Fibroblast of gingiva (primary cell): Measurements from ENCODE around the gene IGFALS.

Experiments
- DNase-seq: peaks from one replicate; pipeline ENCODE4 v3.0.0-alpha.2; 2011; ENCODE audit warnings: low read depth

The IGFALS gene

DNA sequence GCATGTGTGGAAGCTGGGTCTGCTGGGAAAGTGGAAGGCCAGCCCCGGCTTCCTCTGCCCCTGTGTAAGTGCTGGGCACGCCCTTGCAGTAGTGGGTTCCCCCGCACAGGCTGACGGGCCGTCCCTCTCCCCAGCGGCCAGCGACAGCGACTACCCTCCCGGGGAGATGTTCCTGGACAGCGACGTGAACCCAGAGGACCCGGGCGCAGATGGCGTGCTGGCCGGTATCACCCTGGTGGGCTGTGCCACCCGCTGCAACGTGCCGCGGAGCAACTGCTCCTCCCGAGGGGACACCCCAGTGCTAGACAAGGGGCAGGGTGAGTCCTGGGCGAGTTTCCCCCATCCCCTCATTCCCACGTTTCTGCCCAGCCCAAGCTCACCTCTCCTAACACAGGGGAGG is 27.7 kb downstream of the IGFALS start:
- no peak for DNase-seq

- no peak for DNase-seq
Measured at GRCh38 chr16:1764971-1765370, 28.5 kb downstream of the IGFALS start.

- no peak for DNase-seq
Measured at GRCh38 chr16:1763521-1764511, 29.7 kb downstream of the IGFALS start.

DNA sequence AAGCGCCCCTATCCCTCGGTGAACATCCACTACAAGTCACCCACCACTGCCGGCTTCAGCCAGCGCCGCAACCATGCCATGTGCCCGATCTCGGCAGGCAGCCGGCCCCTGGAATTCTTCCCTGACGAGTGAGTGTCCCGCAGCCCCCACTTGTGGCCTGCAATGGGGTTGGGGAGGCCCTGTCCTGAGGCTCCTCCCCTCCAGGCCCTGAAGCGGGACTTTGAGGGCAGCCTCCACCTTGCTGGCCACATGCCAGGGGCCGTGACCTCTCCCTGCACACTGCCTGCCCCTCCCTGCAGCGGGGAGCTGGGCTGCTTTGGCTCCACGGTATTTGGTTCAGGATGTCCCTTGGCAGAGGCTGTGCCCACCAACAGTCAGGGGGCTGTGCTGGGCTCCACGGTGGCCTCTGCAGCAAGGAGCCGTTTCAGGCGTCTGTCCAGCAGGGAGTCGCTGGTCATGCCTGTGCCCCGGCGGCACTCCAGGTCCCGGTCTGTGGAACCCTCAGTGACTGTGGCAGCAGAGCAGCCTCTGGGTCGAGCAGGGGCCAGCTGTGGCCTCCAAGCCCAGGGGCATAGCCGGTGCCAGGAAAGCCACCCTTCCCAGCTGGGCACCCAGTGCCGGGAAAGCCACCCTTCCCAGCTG is 30.5 kb downstream of the IGFALS start:
- no peak for DNase-seq

DNA sequence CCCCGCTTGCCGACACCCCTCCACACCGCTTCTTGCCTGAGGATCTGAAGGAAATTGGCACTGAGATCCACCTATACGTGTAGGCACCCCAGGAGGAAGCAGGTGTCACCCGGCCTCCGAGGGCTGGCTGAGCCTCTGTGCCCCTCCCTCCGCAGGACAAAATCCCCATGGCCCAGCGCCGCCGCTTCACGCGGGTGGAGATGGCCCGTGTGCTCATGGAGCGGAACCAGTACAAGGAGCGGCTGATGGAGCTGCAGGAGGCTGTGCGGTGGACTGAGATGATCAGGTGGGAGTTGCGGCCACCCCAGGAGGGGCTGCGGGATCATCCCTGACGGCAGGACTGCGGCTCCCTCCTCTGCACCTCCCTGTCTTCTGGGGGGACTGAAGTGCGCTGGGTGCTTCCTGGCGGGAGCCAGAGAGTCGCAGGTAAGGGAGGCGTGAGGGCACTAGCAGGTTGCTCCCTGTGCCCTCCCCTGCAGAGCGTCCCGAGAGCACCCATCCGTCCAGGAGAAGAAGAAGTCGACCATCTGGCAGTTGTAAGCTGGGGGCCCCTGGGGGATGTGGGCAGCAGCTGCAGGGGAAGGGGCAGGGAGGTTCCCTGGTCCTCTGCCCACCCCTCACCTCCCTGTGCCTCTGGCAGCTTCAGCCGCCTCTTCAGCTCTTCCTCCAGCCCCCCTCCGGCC is 31.2 kb downstream of the IGFALS start:
- no peak for DNase-seq

GRCh38 chr16:1761751-1762150 is 31.8 kb downstream of the IGFALS start:
- no peak for DNase-seq

GRCh38 chr16:1760911-1761310 is 32.6 kb downstream of the IGFALS start:
- no peak for DNase-seq

DNA sequence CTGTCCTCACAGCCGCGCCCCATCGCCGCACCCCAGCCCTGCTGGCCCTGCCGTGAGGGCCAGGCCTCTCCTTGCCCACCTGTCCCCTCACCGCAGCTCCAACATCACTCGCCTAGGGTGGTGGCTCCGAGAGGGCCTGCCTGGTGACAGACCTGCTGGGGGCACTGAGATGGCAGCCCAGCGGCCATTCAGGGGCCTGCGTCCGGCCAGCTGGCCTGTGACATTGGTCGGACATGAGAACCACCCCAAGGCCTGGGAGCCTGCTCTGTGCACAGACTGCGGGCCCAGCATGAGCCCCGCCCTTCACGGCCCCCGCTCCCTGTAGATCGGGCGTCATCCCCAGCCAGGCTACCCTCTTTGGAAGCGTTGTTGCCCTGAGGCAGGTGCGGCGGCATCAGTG is 34.0 kb downstream of the IGFALS start:
- DNase-seq: no peak

DNA sequence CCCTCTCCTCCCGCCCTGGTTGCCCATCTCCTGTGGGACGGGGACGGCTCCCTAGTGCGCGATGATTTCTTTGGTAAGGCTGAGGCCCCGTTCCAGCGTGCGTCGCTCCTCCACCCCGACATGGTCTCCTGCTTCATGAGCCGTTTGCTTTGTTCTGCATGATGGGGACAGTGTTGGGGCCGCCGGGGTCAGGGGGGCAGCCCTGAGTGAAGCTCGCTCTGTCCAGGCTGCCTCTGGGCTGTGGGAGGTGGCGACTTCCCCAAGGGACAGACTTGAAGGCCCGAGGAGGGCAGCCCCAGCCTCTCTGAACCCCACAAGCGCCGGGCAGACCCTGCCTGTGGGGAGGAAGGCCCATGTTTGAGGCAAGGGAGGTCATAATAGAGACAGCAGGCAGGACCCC is 34.6 kb downstream of the IGFALS start:
- DNase-seq: no peak

- DNase-seq: no peak
Measured at GRCh38 chr16:1757714-1758461, 35.6 kb downstream of the IGFALS start.

DNA sequence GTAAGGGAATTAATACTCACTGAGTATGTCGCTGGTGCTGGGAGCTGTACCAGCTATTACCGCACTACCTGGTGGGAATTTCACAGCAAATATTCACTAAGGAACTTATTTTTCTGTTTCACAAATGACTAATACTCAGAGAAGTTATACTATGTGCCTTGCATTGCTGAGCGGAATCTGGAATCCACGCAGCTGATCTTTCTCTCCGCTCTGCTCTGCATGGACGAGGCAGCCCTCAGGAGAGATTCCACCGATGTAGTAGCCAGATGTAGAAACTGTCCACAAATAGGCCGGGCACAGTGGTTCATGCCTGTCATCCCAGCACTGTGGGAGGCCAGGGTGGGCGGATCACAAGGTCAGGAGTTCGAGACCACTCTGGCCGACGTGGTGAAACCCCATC is 39.3 kb downstream of the IGFALS start:
- no peak for DNase-seq

DNA sequence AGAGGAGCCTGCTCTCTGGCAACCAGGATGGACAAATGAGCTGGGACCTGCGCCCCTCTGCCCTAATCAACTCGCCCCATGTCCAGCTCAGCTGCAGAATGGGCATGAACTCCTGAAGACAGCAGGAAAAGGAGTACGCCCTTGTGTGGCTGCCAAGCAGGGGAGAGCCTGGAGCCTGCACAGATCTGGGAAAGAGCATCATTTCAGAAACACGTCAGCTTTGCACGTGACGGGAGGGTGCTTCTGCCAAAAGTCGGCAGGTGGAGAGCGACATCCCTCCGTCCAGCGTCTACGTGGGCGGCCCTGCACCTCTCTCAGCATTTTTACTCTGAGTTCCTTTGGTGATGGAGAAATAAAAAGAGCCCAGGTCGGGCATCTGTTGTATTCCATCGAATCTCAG is 40.7 kb downstream of the IGFALS start:
- no peak for DNase-seq

- no peak for DNase-seq
Measured at GRCh38 chr16:1751946-1752345, 41.6 kb downstream of the IGFALS start.

DNA sequence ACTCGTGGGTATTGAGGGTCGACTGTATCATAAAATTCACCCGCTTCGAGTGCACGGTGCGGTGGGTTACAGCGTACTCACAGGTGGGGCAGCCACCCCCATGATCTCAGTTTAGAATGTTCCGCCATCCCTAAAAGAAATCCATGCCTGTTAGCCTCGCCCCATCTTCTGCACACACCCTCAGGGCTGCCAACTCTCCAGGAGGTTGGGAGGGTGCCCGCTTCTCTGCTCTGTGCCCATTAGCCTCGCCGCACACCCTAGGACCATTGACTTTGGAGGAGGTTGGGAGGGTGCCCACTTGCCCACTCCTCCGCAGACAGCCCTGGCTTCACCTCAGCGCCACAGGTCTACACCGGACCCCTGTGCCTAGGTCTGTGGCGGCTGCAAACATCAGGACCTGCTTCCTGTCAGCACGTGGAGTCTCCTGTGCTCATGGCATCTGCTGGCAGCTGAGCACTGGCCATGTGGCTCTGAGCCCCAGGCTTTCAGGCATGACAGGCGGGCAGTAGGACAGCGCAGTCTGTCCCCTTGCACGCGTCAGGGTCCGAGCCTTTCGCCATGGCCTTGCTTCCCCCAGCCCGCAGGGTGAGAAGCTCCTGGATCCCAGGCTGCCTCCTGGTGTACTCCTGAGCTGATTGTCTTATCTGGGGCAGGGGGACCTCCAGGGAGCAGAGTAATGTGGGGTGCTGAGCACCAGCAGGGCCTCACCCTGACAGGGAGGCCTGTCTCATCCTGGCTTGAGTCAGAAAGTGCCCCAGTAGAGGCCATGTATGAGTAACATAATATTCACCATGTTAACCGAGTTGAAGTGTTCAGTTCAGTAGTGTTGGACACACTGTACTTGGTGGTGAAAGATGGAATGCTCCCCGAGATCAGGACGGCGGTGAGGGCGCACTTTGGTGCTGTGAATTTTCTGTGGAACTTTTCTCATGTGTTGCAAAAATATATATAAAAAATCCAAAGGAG is 44.1 kb downstream of the IGFALS start:
- DNase-seq: no peak

- DNase-seq: no peak
Measured at GRCh38 chr16:1747934-1748333, 45.6 kb downstream of the IGFALS start.

DNA sequence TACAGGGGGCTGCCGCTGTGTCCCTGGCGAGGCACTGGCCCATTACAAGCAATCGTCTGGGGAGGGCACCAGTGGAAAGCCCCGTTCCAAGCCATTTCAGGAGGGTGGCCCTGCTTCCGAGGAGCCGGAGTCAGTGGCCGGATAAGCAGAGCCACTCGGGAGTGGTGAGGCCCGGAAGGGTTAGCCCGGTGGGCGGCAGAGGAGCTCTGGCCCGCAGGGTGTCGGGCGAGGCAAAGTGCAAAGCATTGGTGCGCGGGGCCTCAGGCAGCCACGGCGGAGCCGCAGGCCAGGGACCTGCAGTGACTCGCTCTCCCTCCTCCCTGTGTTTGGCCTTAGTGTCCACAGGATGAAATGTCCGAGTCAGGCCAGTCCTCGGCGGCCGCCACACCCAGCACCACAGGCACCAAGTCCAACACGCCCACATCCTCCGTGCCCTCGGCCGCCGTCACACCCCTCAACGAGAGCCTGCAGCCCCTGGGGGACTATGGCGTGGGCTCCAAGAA is 46.8 kb downstream of the IGFALS start:
- peak; percentile 24 for DNase-seq

DNA sequence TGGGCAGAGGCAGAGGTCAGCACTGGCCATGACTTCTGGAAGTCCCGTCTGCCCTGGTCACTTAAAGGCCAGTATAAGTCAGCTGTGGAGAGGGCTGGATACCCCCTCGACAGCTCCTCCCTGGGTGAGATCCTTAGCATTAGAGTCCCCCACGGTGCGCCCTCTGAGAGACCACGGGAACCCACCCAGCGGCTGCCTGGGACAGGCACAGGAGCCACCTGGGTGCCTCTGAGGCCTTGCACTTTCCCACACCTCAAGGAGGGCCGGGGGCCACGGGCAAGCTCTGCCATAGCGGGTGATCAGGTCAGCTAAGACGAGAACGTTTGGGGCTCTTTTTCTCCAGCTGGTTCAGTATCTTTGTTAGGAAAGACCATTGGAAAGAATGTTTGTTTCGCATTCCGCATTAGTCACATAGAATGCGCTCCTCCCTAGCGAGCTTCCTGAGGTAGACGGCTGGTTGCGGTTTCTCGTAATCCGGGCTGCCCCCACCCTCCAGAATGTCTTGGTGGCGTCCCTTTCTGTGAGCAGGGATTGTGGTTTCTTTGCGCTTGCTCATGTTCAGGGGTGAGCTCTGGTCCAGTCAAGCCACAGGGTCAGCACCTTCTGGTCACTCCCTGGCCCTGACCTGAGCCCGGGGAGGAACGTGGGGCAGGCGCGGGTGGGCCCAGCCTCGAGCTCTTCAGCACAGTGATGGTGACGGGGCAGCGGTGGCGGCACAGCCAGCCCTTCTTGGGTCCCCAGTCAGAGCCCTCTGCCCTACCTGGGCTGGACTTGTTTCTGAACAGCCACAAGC is 47.4 kb downstream of the IGFALS start:
- DNase-seq: peak; percentile 56

DNA sequence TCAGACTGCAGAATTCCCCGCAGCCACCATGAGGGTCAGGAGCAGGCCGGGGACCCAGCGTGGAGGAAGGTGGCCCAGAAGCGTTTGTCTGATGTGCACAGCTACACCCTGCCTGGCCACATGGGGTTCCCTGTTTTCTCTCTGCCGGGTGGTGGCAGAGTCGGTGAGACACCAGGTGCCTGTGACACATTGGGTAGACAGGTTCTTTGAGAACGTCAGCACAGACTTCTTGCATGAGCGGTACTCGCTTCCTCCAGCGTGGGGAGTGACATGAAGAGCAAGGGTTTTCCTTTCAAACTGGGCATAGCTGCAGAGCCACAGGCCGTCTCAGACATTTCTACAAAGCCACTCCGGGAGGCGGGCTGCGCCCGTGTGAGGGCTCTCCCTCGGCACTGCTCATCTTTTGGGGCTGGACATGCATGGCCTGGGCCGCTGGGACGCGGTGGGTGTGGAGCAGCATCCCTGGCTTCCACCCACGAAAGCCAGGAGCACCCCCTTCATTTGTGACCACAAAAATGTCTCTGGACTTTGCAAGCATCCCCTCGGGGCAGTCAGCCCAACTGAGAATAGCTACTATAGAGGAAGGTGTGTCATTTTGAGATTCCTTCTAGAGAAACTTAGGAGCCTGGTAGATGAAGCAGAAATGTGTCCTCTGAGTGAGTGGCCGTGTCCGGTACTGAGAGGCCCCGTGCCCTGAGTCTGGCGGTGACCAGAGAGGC is 48.2 kb downstream of the IGFALS start:
- DNase-seq: peak; percentile 38

GRCh38 chr16:1744338-1744840 is 49.1 kb downstream of the IGFALS start:
- no peak for DNase-seq
